ENCODE data around the gene EIF4G1. TPM values are rescaled to one million over a fixed set of nuclear protein-coding genes. Genes with fewer than 3 reads are reported as not detected.

EIF4G1 gene
- total RNA-seq, 1 experiment from 2014 or later: 532 TPM

GRCh38 chr3:184349563-184350470 is 35.4 kb downstream of the EIF4G1 start:
- Histone ChIP-seq H4K5ac (ENCODE audit: insufficient read length, low read depth, low read length) (no peak overlapping the region), H2BK120ac (ENCODE audit: low read depth, low read length, poor library complexity, severe bottlenecking) (no peak overlapping the region), H4K8ac (replicated peaks; ENCODE audit: insufficient read length, low read depth, low read length) (no peak overlapping the region), H3K14ac (ENCODE audit: insufficient read depth, low read length) (no peak overlapping the region), H3K23me2 (ENCODE audit: insufficient read length, low read depth, low read length, poor library complexity, severe bottlenecking) (no peaks in the 10 kb centered on the region), H3K4me2 (ENCODE audit: insufficient read depth, insufficient read length, low read length) (no peak overlapping the region), H3K27ac (ENCODE audit: insufficient read length, low read depth, low read length) (no peak overlapping the region), H2AFZ (ENCODE audit: low read length) (no peak overlapping the region), H4K91ac (ENCODE audit: insufficient read length, low read depth, low read length) (no peak overlapping the region), H3T11ph (ENCODE audit: low read length) (no peak overlapping the region), H2BK5ac (ENCODE audit: insufficient read length, low read length) (no peak overlapping the region), H3K4me1 (ENCODE audit: insufficient read depth, low read length) (0 out of 2 replicates have a peak, but pooled peaks cover 2% of the 10 kb centered on the region), H3K9ac (ENCODE audit: extremely low read depth, insufficient read length, low read length) (no peak overlapping the region), H3K18ac (ENCODE audit: insufficient read length, low read depth, low read length) (no peak overlapping the region), H3K79me2 (ENCODE audit: insufficient read depth, low read length) (no peaks in the 10 kb centered on the region), H3K79me1 (ENCODE audit: insufficient read depth, low read depth, low read length, poor library complexity, severe bottlenecking) (no peaks in the 10 kb centered on the region), H3K23ac (ENCODE audit: insufficient read length, low read depth, low read length) (no peak overlapping the region), H2BK12ac (ENCODE audit: insufficient read length, low read depth, low read length) (no peak overlapping the region), H3K56ac (ENCODE audit: insufficient read length, low read depth, low read length) (no peak overlapping the region), H2BK20ac (ENCODE audit: low read depth, low read length, poor library complexity, severe bottlenecking) (no peak overlapping the region), H3K27me3 (ENCODE audit: insufficient read depth, low read length) (no peaks in the 10 kb centered on the region), H3K9me3 (ENCODE audit: control insufficient read depth, low read depth, low read length) (no peaks in the 10 kb centered on the region), H2AK5ac (ENCODE audit: insufficient read length, low read length) (no peak overlapping the region), H4K20me1 (ENCODE audit: control insufficient read depth, insufficient read depth, insufficient read length) (no peaks in the 10 kb centered on the region), H2BK15ac (ENCODE audit: low read depth, low read length) (no peak overlapping the region), H3K4ac (ENCODE audit: low read depth, low read length) (no peak overlapping the region)
- no peak overlapping the region for H3K27ac Mint-ChIP-seq
- H3K4me1 Mint-ChIP-seq: peaks cover 15 to 26% of the 10 kb centered on the region in 2 experiments
- no peak overlapping the region for H3K4me3 Mint-ChIP-seq
- WGBS (ENCODE audit: extremely low coverage, insufficient read length, low lambda C conversion rate): no CpG with 5 or more reads among the region's 10 CpGs
- TF ChIP-seq CTCF (conservative IDR thresholded peaks at IDR 0.05): no peak
- H3K27me3 Mint-ChIP-seq (ENCODE audit: low read depth): no peaks in the 10 kb centered on the region
- no peak for DNase-seq
- H3K36me3 Mint-ChIP-seq (ENCODE audit: insufficient read depth in 1 of 3, low read depth in 3 of 3): peaks cover 9 to 36% (median 35%) of the 10 kb centered on the region in 3 experiments; a peak in 6 of 7 replicates
- no peaks in the 10 kb centered on the region for H3K9me3 Mint-ChIP-seq
